NB4 (cell line): ENCODE measurements around the gene GRID1.

ENCODE experiments used
- DNase-seq: peaks from one replicate; pipeline ENCODE4 v3.0.0; 2010; ENCODE audit warnings: low read depth
- H3K4me3 ChIP-seq: one replicate; pipeline ENCODE4 v1.5.1; 2011; ENCODE audit warnings: mild to moderate bottlenecking, low read depth, low read length, moderate library complexity
- CTCF ChIP-seq: IDR thresholded peaks from one replicate; pipeline ENCODE4 v1.5.1; 2012; ENCODE audit warnings: low read depth, low read length
- MYC ChIP-seq: IDR thresholded peaks from 2 replicates; pipeline ENCODE4 v1.6.1; 2011; ENCODE audit warnings: low read depth, low read length
- POLR2A ChIP-seq: IDR thresholded peaks from 2 replicates; pipeline ENCODE4 v1.6.1; 2011; ENCODE audit warnings: mild to moderate bottlenecking; ENCODE audit not compliant: insufficient read length; ENCODE audit errors: extremely low read depth
- TF ChIP-seq, protein P1 (sequence below): IDR thresholded peaks from 2 replicates; pipeline ENCODE4 v1.6.1; 2011; ENCODE audit warnings: low read depth, low read length

Gene GRID1

DNA sequence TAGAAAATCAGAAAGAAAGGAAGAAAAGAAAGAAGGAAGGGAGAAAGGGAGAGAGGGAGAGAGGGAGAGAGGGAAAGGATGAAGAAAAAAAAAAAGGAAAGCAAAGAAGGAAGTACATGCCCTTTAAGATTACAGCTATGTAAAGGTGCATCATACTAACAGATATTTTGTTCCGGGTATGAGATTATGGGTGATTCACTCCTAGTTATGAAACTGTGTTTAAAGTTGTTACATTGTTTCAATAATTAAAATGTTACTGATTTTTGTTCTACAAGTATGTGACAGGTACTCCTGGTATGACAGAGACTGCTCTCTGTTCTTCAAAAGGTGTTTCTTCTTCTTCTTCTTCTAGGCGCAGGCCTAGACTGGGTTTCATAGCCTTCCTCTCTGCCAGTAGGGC, 808.9 kb downstream of the GRID1 start:
- TF ChIP-seq, protein P1, sequence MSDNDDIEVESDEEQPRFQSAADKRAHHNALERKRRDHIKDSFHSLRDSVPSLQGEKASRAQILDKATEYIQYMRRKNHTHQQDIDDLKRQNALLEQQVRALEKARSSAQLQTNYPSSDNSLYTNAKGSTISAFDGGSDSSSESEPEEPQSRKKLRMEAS, result no peak
- no peak for TF ChIP-seq CTCF
- no peak for TF ChIP-seq MYC
- TF ChIP-seq POLR2A, result no peak
- DNase-seq, result no peak
- no peak overlapping the region for H3K4me3 ChIP-seq

DNA sequence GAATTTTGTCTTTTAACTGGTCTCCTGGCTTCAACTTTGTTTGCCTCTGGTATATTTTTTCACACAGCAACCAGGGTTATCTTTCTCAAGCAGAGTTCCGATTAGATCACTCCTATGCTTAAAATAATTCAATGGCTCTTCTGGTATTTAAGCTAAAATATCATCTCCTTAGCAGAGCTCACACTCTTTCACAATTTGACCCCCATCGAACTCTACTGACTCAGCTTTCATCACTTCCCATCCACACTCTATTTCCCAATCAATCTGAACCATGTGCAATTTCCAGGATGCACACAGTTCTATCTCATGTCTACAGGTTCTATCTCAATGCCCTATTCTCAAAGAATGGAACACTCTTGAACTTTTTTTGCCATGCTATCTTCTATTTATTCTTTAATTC, 809.5 kb downstream of the GRID1 start:
- H3K4me3 ChIP-seq, result no peak overlapping the region
- no peak for TF ChIP-seq MYC
- TF ChIP-seq, protein P1, result no peak
- TF ChIP-seq CTCF, result no peak
- no peak for TF ChIP-seq POLR2A
- peak; percentile 54 for DNase-seq
